SK-N-SH (cell line): ENCODE measurements around the gene OGFOD1. TPM values are rescaled to one million over a fixed set of nuclear protein-coding genes. Genes with fewer than 3 reads are reported as not detected.

Source experiments
- CTCF ChIA-PET: fragments of 300-600, 350-600 bp; formaldehyde crosslinking; extraction: SDS; loops from one replicate; lab custom pipeline; 2021; lab: Yijun Ruan, JAX
- POLR2A ChIA-PET: fragments of 350-600 bp; sonication (Branson Sonifier 250); formaldehyde crosslinking; extraction: SDS; loops from one replicate; lab custom pipeline; 2020; ENCODE audit warnings: antibody characterized with exemption, inconsistent platforms; lab: Yijun Ruan, JAX
- DNase-seq: peaks from one replicate; pipeline ENCODE4 v3.0.0; 2012
- H2AFZ ChIP-seq: fragments of 200-600 bp; sonication (generic); 2 replicates; pipeline ENCODE4 v1.8.1; 2016; ENCODE audit warnings: antibody characterized with exemption, mild to moderate bottlenecking, low read depth
- H3F3A ChIP-seq: fragments of 200-600 bp; sonication (generic); replicated peaks from 2 replicates; pipeline ENCODE3; 2016; ENCODE audit warnings: antibody characterized with exemption, mild to moderate bottlenecking; ENCODE audit not compliant: insufficient read depth
- H3K27ac ChIP-seq, 2 experiments: fragments of 200-500 bp in 1 of 2; fragments of 200-600 bp in 1 of 2; sonication (Bioruptor generic) in 1 of 2; sonication (generic), shearing (Covaris generic) in 1 of 2; 2 replicates each; pipeline versions ENCODE4 v1.5.1 to v1.6.1; 2014 to 2016; ENCODE audit warnings: low read depth in 2 of 2, inconsistent platforms in 1 of 2, low read length in 1 of 2, mild to moderate bottlenecking in 1 of 2, mixed read lengths in 1 of 2
- H3K27me3 ChIP-seq: fragments of 200-600 bp; sonication (generic), shearing (Covaris generic); 2 replicates; pipeline ENCODE4 v1.6.1; 2016; ENCODE audit warnings: mixed run types; ENCODE audit not compliant: insufficient read depth
- H3K36me3 ChIP-seq, 2 experiments: fragments of 200-500 bp in 1 of 2; fragments of 200-600 bp in 1 of 2; sonication (Bioruptor generic) in 1 of 2; sonication (generic) in 1 of 2; replicated peaks in 1 of 2; 2 replicates each; pipeline versions ENCODE3 to v1.5.1; 2014 to 2016; ENCODE audit warnings: low read length in 1 of 2, mild to moderate bottlenecking in 1 of 2; ENCODE audit not compliant: insufficient read depth in 2 of 2, control insufficient read depth in 1 of 2
- H3K4me1 ChIP-seq, 2 experiments: fragments of 200-500 bp in 1 of 2; fragments of 200-600 bp in 1 of 2; sonication (Bioruptor generic) in 1 of 2; sonication (generic), shearing (Covaris generic) in 1 of 2; 2 replicates each; pipeline versions ENCODE4 v1.5.1 to v1.6.1; 2014 to 2016; ENCODE audit warnings: low read depth in 1 of 2, low read length in 1 of 2, mixed run types in 1 of 2; ENCODE audit not compliant: insufficient read depth in 2 of 2, control insufficient read depth in 1 of 2
- H3K4me2 ChIP-seq: fragments of 200-600 bp; sonication (generic), shearing (Covaris generic); 2 replicates; pipeline ENCODE4 v1.6.1; 2017; ENCODE audit warnings: mixed run types
- H3K4me3 ChIP-seq, 2 experiments: fragments of 200-500 bp in 1 of 2; fragments of 200-600 bp in 1 of 2; sonication (Bioruptor generic) in 1 of 2; sonication (generic), shearing (Covaris generic) in 1 of 2; 2 replicates each; pipeline versions ENCODE4 v1.5.1 to v1.8.1; 2014 to 2016; ENCODE audit warnings: low read depth in 2 of 2, inconsistent platforms in 1 of 2, low read length in 1 of 2, mild to moderate bottlenecking in 1 of 2, mixed read lengths in 1 of 2, moderate library complexity in 1 of 2
- H3K79me2 ChIP-seq: fragments of 200-600 bp; sonication (generic); 2 replicates; pipeline ENCODE4 v1.8.1; 2017; ENCODE audit warnings: mild to moderate bottlenecking; ENCODE audit not compliant: insufficient read depth
- H3K9ac ChIP-seq: fragments of 200-600 bp; sonication (generic); 2 replicates; pipeline ENCODE4 v1.6.1; 2017; ENCODE audit warnings: mixed run types
- H3K9me2 ChIP-seq: fragments of 200-600 bp; sonication (generic); 2 replicates; pipeline ENCODE4 v1.6.1; 2017; ENCODE audit warnings: mixed run types
- H3K9me3 ChIP-seq: fragments of 200-600 bp; sonication (generic); 2 replicates; pipeline ENCODE4 v1.6.1; 2017; ENCODE audit warnings: mixed run types, mild to moderate bottlenecking, moderate library complexity
- H4K20me1 ChIP-seq: fragments of 200-600 bp; sonication (generic); 2 replicates; pipeline ENCODE4 v1.6.1; 2017; ENCODE audit warnings: mild to moderate bottlenecking, mixed run types; ENCODE audit not compliant: insufficient read depth
- ELF1 ChIP-seq: IDR thresholded peaks from 2 replicates; pipeline ENCODE4 v1.4.0; 2012
- EP300 ChIP-seq, 2 experiments: IDR thresholded peaks; 2 replicates each; pipeline versions ENCODE4 v1.4.0 to v1.6.1; 2012; ENCODE audit warnings: borderline replicate concordance in 1 of 2, low read depth in 1 of 2, low read length in 1 of 2
- FOXJ3 ChIP-seq: sonication (generic); formaldehyde crosslinking; IDR thresholded peaks from 2 replicates; pipeline ENCODE4 v1.5.1; 2020; ENCODE audit warnings: mild to moderate bottlenecking, missing genetic modification reagents
- GABPA ChIP-seq: IDR thresholded peaks from 2 replicates; pipeline ENCODE4 v1.4.0; 2012; ENCODE audit warnings: low read depth, mild to moderate bottlenecking
- MXI1 ChIP-seq: IDR thresholded peaks from 2 replicates; pipeline ENCODE4 v1.6.1; 2012; ENCODE audit warnings: mild to moderate bottlenecking, low read depth, low read length, improper control_type of control experiment
- NFIC ChIP-seq: IDR thresholded peaks from 2 replicates; pipeline ENCODE4 v1.4.0; 2012; ENCODE audit warnings: borderline replicate concordance
- POLR2AphosphoS5 ChIP-seq: IDR thresholded peaks from 2 replicates; pipeline ENCODE4 v1.6.1; 2012; ENCODE audit warnings: low read depth, low read length
- RAD21 ChIP-seq: IDR thresholded peaks from 2 replicates; pipeline ENCODE4 v1.6.1; 2012; ENCODE audit warnings: mild to moderate bottlenecking, low read length
- REST ChIP-seq: IDR thresholded peaks from 2 replicates; pipeline ENCODE4 v1.6.1; 2012; ENCODE audit warnings: mild to moderate bottlenecking, low read depth, low read length, moderate library complexity
- RFX5 ChIP-seq: IDR thresholded peaks from 2 replicates; pipeline ENCODE4 v1.6.1; 2012; ENCODE audit warnings: mild to moderate bottlenecking, improper control_type of control experiment, low read length
- RXRA ChIP-seq: IDR thresholded peaks from 2 replicates; pipeline ENCODE4 v1.4.0; 2012; ENCODE audit warnings: low read depth, mild to moderate bottlenecking, borderline replicate concordance
- SIN3A ChIP-seq: IDR thresholded peaks from 2 replicates; pipeline ENCODE4 v1.6.1; 2012; ENCODE audit warnings: low read depth, mild to moderate bottlenecking, low read length, moderate library complexity, borderline replicate concordance
- SMC3 ChIP-seq: IDR thresholded peaks from 2 replicates; pipeline ENCODE4 v1.6.1; 2012; ENCODE audit warnings: low read depth, low read length, improper control_type of control experiment
- TAF1 ChIP-seq: IDR thresholded peaks from 2 replicates; pipeline ENCODE4 v1.6.1; 2012; ENCODE audit warnings: low read depth, mild to moderate bottlenecking, low read length, moderate library complexity, borderline replicate concordance
- TCF12 ChIP-seq: IDR thresholded peaks from 2 replicates; pipeline ENCODE4 v1.4.0; 2012
- TEAD4 ChIP-seq: IDR thresholded peaks from 2 replicates; pipeline ENCODE4 v1.4.0; 2012; ENCODE audit warnings: mild to moderate bottlenecking, borderline replicate concordance; ENCODE audit not compliant: insufficient read depth
- USF2 ChIP-seq: fragments of 150-350 bp; IDR thresholded peaks from 2 replicates; pipeline ENCODE4 v1.6.1; 2017; ENCODE audit warnings: antibody characterized with exemption, low read length, low read depth, borderline replicate concordance
- YY1 ChIP-seq: IDR thresholded peaks from 2 replicates; pipeline ENCODE4 v1.4.0; 2012; ENCODE audit warnings: low read depth, mild to moderate bottlenecking
- WGBS: methylation state at CpG from one replicate; pipeline ENCODE4 v1.1.6; 2017; ENCODE audit warnings: low lambda C conversion rate; 5-methylcytosine and 5-hydroxymethylcytosine counted together
- polyA plus RNA-seq, 3 experiments: library from polyadenylated mRNA; depleted of rRNA; stranded (reverse); fragments of >200 nt; gene quantifications; 2 replicates each; pipeline ENCODE4 v1.2.3, GENCODE V29; 2012
- TF ChIP-seq, protein P1 (sequence below): IDR thresholded peaks from 2 replicates; pipeline ENCODE4; 2012
- TF ChIP-seq, protein P2 (sequence below): IDR thresholded peaks from 2 replicates; pipeline ENCODE4 v1.4.0; 2012; ENCODE audit warnings: low read depth, borderline replicate concordance

OGFOD1 gene
- polyA plus RNA-seq, 1 of the 3 experiments (the other 2 are of a cell fraction) = 35.6 TPM

GRCh38 chr16:56478281-56479049, 27.1 kb downstream of the OGFOD1 start:
- Histone ChIP-seq H3K4me2 (no peak overlapping the region), H3K27me3 (no peaks in the 10 kb centered on the region), H3K4me3 (no peak overlapping the region), H3K4me1 (peaks cover 0 to 17% of the 10 kb centered on the region in 2 experiments; a peak in 1 of 4 replicates), H3K9me3 (no peaks in the 10 kb centered on the region), H3K27ac (peak overlapping the region in 1 of 2 experiments; percentile 85; a peak in 2 of 4 replicates), H3K79me2 (0 out of 2 replicates have a peak, but pooled peaks cover 9% of the 10 kb centered on the region), H3F3A (peaks cover 33% of the 10 kb centered on the region), H4K20me1 (no peaks in the 10 kb centered on the region), H3K36me3 (peaks cover 60 to 70% of the 10 kb centered on the region in 2 experiments), H2AFZ (no peak overlapping the region), H3K9ac (no peak overlapping the region), H3K9me2 (no peaks in the 10 kb centered on the region)
- POLR2A ChIA-PET = interaction anchor here (0.9 kb wide), 1 partner anchor 11 kb away, joined by 3 read pairs; no protein-coding TSS in a partner anchor
- 81% methylated on average over 2 of the region's 2 CpGs for WGBS
- CTCF ChIA-PET = interaction anchor here (1.2 kb wide), 1 partner anchor 223 kb away, joined by 5 read pairs; no protein-coding TSS in a partner anchor
- no peak for DNase-seq
- TF ChIP-seq RXRA (no peak), TCF12 (no peak), USF2 (no peak), EP300 (IDR thresholded peaks at IDR 0.05; ENCODE audit: borderline replicate concordance in 1 of 2, low read depth in 1 of 2, low read length in 1 of 2) (no peak), POLR2AphosphoS5 (no peak), TEAD4 (no peak), SMC3 (no peak), ELF1 (no peak)

DNA sequence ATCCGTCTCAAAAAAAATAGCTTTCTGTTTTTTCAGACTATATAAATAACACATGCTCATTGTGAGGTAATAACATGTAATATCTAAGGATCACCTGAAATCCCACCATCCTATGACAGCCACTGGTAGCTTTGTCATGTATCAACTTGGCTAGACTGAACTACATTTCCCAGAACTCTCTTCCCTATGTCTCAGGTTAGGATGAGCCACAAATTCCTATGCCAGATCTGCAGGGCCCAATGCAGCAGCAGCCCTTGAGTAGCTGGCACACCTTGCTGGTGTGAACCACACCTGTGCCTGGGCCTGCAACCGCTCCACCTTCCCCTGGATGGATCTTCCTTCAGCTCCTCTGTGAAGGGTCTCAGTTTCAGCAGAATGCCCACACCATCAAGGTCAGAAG, 28.1 kb downstream of the OGFOD1 start:
- H3K27ac ChIP-seq = no peak overlapping the region; a peak in 1 of 4 replicates
- H3K4me3 ChIP-seq = no peak overlapping the region
- no peak for TF ChIP-seq TAF1
- no peak for TF ChIP-seq RAD21
- TF ChIP-seq RFX5 = no peak
- no peak for TF ChIP-seq GABPA
- TF ChIP-seq POLR2AphosphoS5 = no peak
- no peak for TF ChIP-seq REST
- no peak for TF ChIP-seq TEAD4
- no peak for TF ChIP-seq RXRA
- TF ChIP-seq, protein P1, sequence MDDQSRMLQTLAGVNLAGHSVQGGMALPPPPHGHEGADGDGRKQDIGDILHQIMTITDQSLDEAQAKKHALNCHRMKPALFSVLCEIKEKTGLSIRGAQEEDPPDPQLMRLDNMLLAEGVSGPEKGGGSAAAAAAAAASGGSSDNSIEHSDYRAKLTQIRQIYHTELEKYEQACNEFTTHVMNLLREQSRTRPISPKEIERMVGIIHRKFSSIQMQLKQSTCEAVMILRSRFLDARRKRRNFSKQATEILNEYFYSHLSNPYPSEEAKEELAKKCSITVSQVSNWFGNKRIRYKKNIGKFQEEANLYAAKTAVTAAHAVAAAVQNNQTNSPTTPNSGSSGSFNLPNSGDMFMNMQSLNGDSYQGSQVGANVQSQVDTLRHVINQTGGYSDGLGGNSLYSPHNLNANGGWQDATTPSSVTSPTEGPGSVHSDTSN = no peak
- no peak for TF ChIP-seq SIN3A
- TF ChIP-seq, protein P2, sequence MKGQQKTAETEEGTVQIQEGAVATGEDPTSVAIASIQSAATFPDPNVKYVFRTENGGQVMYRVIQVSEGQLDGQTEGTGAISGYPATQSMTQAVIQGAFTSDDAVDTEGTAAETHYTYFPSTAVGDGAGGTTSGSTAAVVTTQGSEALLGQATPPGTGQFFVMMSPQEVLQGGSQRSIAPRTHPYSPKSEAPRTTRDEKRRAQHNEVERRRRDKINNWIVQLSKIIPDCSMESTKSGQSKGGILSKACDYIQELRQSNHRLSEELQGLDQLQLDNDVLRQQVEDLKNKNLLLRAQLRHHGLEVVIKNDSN = no peak
- no peak for TF ChIP-seq YY1
- no peak for TF ChIP-seq FOXJ3 (CRISPR knock-in tag)
- no peak for TF ChIP-seq NFIC
- no peak for TF ChIP-seq TCF12
- TF ChIP-seq MXI1 = no peak
- H3K4me2 ChIP-seq = no peak overlapping the region
- no peaks in the 10 kb centered on the region for H3K27me3 ChIP-seq
- 0 out of 2 replicates have a peak, but pooled peaks cover 9% of the 10 kb centered on the region for H3K79me2 ChIP-seq
- no peaks in the 10 kb centered on the region for H3K9me2 ChIP-seq
- DNase-seq = no peak
- ChIA-PET CTCF (interaction anchor here (1.2 kb wide), 2 partner anchors 172 to 222 kb away, joined by 3 to 5 read pairs; partner anchors contain the start of gene MT1B), POLR2A (no interaction called here)
- H3K4me1 ChIP-seq = peaks cover 0 to 17% of the 10 kb centered on the region in 2 experiments; a peak in 1 of 4 replicates
- peaks cover 62 to 72% of the 10 kb centered on the region in 2 experiments for H3K36me3 ChIP-seq
- no peaks in the 10 kb centered on the region for H4K20me1 ChIP-seq
- no peak overlapping the region for H2AFZ ChIP-seq
- H3K9me3 ChIP-seq = no peaks in the 10 kb centered on the region
- peaks cover 33% of the 10 kb centered on the region for H3F3A ChIP-seq
- WGBS = 100% methylated on average over 2 of the region's 2 CpGs
- no peak overlapping the region for H3K9ac ChIP-seq
